Measurements from ENCODE around the gene KIF6.
A peak's percentile ranks its signal among the peaks of the same experiment; 100 is the strongest.

The KIF6 gene

GRCh38 chr6:39381550-39382140 is 343.6 kb downstream of the KIF6 start:
- TF ChIP-seq POLR2A (IDR thresholded peaks at IDR 0.05; ENCODE audit: low read depth, low read length) = no peak
- FAIRE-seq = no peak

GRCh38 chr6:39380837-39381549 is 344.2 kb downstream of the KIF6 start:
- DNase-seq (ENCODE audit: insufficient read length, low spot score) (no peak), FAIRE-seq (no peak)
- no peak for TF ChIP-seq POLR2A (IDR thresholded peaks at IDR 0.05; ENCODE audit: low read depth, low read length)

More at GRCh38 chr6:39381550-39382140, 343.6 kb downstream of the KIF6 start:
- DNase-seq (ENCODE audit: insufficient read length, low spot score) = no peak

GRCh38 chr6:39378960-39379425 is 346.2 kb downstream of the KIF6 start:
- DNase-seq (ENCODE audit: insufficient read length, low spot score) = no peak
- TF ChIP-seq POLR2A (IDR thresholded peaks at IDR 0.05; ENCODE audit: low read depth, low read length) = no peak
- no peak for FAIRE-seq

GRCh38 chr6:39378175-39378959 is 346.8 kb downstream of the KIF6 start:
- no peak for TF ChIP-seq POLR2A (IDR thresholded peaks at IDR 0.05; ENCODE audit: low read depth, low read length)
- no peak for DNase-seq (ENCODE audit: insufficient read length, low spot score)
- peak; percentile 6 for FAIRE-seq

- TF ChIP-seq POLR2A (IDR thresholded peaks at IDR 0.05; ENCODE audit: low read depth, low read length) = no peak
- DNase-seq (ENCODE audit: insufficient read length, low spot score) = peak; percentile 60
- peak; percentile 68 for FAIRE-seq
Observed at GRCh38 chr6:39377539-39377950, 347.7 kb downstream of the KIF6 start.

- FAIRE-seq (no peak), DNase-seq (ENCODE audit: insufficient read length, low spot score) (no peak)
- TF ChIP-seq POLR2A (IDR thresholded peaks at IDR 0.05; ENCODE audit: low read depth, low read length) = no peak
Observed at GRCh38 chr6:39375405-39375804, 349.8 kb downstream of the KIF6 start.

- FAIRE-seq (no peak), DNase-seq (ENCODE audit: insufficient read length, low spot score) (no peak)
- no peak for TF ChIP-seq POLR2A (IDR thresholded peaks at IDR 0.05; ENCODE audit: low read depth, low read length)
Observed at GRCh38 chr6:39370390-39370789, 354.8 kb downstream of the KIF6 start.

GRCh38 chr6:39369987-39370386 is 355.2 kb downstream of the KIF6 start:
- no peak for TF ChIP-seq POLR2A (IDR thresholded peaks at IDR 0.05; ENCODE audit: low read depth, low read length)
- FAIRE-seq = no peak
- no peak for DNase-seq (ENCODE audit: insufficient read length, low spot score)

GRCh38 chr6:39367700-39368099 is 357.5 kb downstream of the KIF6 start:
- TF ChIP-seq POLR2A (IDR thresholded peaks at IDR 0.05; ENCODE audit: low read depth, low read length) = no peak
- no peak for FAIRE-seq
- no peak for DNase-seq (ENCODE audit: insufficient read length, low spot score)

GRCh38 chr6:39366931-39367618 is 358.1 kb downstream of the KIF6 start:
- FAIRE-seq = no peak
- TF ChIP-seq POLR2A (IDR thresholded peaks at IDR 0.05; ENCODE audit: low read depth, low read length) = no peak
- no peak for DNase-seq (ENCODE audit: insufficient read length, low spot score)

GRCh38 chr6:39365281-39366074 is 359.7 kb downstream of the KIF6 start:
- FAIRE-seq (no peak), DNase-seq (ENCODE audit: insufficient read length, low spot score) (peak; percentile 26)
- no peak for TF ChIP-seq POLR2A (IDR thresholded peaks at IDR 0.05; ENCODE audit: low read depth, low read length)

- no peak for TF ChIP-seq POLR2A (IDR thresholded peaks at IDR 0.05; ENCODE audit: low read depth, low read length)
- DNase-seq (ENCODE audit: insufficient read length, low spot score) (no peak), FAIRE-seq (no peak)
Observed at GRCh38 chr6:39363280-39363679, 361.9 kb downstream of the KIF6 start.

- no peak for TF ChIP-seq POLR2A (IDR thresholded peaks at IDR 0.05; ENCODE audit: low read depth, low read length)
- DNase-seq (ENCODE audit: insufficient read length, low spot score) = peak; percentile 30
- FAIRE-seq = no peak
Observed at GRCh38 chr6:39362487-39362865, 362.7 kb downstream of the KIF6 start.

Data from H54 (cell line).